Stimulated activated CD8-positive, alpha-beta memory T cell treated with anti-CD3 and anti-CD28 coated beads, Interleukin-4, amount 100 ng/mL, for 4 hours (primary cell): Measurements from ENCODE around the gene PFKFB2.
"Not testable (repeated sequence)": the region's sequence is repeated elsewhere in the genome, so short reads cannot be mapped to it uniquely, and the experiment has no call there.

Source experiments
- DNase-seq, 2 donors: peaks; one replicate each; pipeline ENCODE4 v3.0.0-alpha.2; 2020; ENCODE audit warnings: low read depth in 2 of 2, low spot score in 1 of 2

PFKFB2 gene

GRCh38 chr1:207039380-207040180, 13.5 kb upstream of the PFKFB2 start:
- DNase-seq, result no peak

- DNase-seq, result no peak
Measured at GRCh38 chr1:207040181-207040533, 12.9 kb upstream of the PFKFB2 start.

- not testable (repeated sequence) for DNase-seq
Measured at GRCh38 chr1:207041397-207041796, 11.7 kb upstream of the PFKFB2 start.

- DNase-seq, result no peak
Measured at GRCh38 chr1:207045453-207045852, 7.6 kb upstream of the PFKFB2 start.

- DNase-seq, result no peak
Measured at GRCh38 chr1:207047505-207047904, 5.6 kb upstream of the PFKFB2 start.

GRCh38 chr1:207048041-207048440, 5.0 kb upstream of the PFKFB2 start:
- no peak for DNase-seq

- no peak for DNase-seq
Measured at GRCh38 chr1:207049054-207049453, 4.0 kb upstream of the PFKFB2 start.

GRCh38 chr1:207049514-207049913, 3.6 kb upstream of the PFKFB2 start:
- DNase-seq, result no peak

- peak in 1 of 2 donors; percentile 15 for DNase-seq
Measured at GRCh38 chr1:207049974-207050391, 3.1 kb upstream of the PFKFB2 start.

- peak; percentile 77 to 82 for DNase-seq
Measured at GRCh38 chr1:207050480-207051190, 2.4 kb upstream of the PFKFB2 start.

GRCh38 chr1:207051191-207051943, 1.7 kb upstream of the PFKFB2 start, which contains the start of gene YOD1:
Gene YOD1, minus strand, starts transcription at chr1:207051208. Its CDS starts 178 bp downstream, at chr1:207051030.
- DNase-seq, result no peak

GRCh38 chr1:207054491-207054890, 1.4 kb downstream of the PFKFB2 start:
- no peak for DNase-seq

GRCh38 chr1:207055386-207056001, 2.4 kb downstream of the PFKFB2 start:
- no peak for DNase-seq

- DNase-seq, result no peak
Measured at GRCh38 chr1:207056673-207057072, 3.6 kb downstream of the PFKFB2 start.

- no peak for DNase-seq
Measured at GRCh38 chr1:207058252-207058651, 5.2 kb downstream of the PFKFB2 start.

- DNase-seq, result no peak
Measured at GRCh38 chr1:207058878-207059867, 6.1 kb downstream of the PFKFB2 start.

- no peak for DNase-seq
Measured at GRCh38 chr1:207059881-207060280, 6.8 kb downstream of the PFKFB2 start.

GRCh38 chr1:207060596-207060995, 7.5 kb downstream of the PFKFB2 start:
- DNase-seq, result no peak

GRCh38 chr1:207062058-207062457, 9.0 kb downstream of the PFKFB2 start:
- no peak for DNase-seq

- DNase-seq, result no peak
Measured at GRCh38 chr1:207063014-207063413, 9.9 kb downstream of the PFKFB2 start.
